ENCODE results near the gene LAMTOR2.
"Not testable (repeated sequence)": the region's sequence is repeated elsewhere in the genome, so short reads cannot be mapped to it uniquely, and the experiment has no call there.

Gene LAMTOR2

GRCh38 chr1:156052862-156053767 is 1.5 kb upstream of the LAMTOR2 start:
- DNase-seq = peak; percentile 86

DNA sequence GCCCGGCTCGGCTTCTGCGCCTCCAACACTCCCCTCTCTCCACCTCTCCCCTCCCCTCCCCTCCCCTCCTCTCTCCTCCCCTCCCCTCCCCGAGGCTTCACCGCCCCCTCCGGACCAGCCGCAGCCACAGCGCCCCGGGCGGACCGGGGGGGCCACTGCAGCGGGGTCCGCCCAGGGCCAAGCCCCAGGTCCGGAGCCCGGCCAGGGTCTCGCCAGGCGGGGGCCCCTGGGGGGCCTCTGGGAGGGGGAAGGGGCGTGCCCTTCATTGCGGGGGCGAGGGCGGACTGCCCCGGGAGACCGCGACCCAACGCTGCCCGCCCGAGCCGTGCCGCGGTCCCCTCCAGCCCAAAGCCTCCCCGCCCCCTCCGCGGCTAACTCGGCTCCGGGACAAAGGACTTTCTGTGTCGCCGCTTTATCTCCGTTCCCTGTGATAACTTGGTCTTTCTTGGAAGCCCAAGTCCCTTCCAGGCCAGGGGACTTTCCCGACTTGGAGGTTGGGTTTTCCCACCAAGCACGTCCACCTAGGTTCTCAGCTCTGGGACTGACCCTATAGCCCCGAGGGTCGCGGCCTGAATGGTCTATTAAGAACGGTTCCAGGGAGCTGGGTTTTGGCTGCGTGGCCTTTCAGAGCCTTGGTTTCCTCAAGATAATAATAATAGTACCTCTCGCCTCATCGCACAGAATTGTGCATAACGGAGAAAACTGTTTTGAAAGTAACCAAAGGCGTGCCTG is 648 bp upstream of the LAMTOR2 start, which contains the start of gene UBQLN4:
UBQLN4 (minus strand) TSS at position 31 of the 732 bp plus-strand sequence. CDS start 97 bp downstream, outside the sequence.
- DNase-seq = peak; percentile 95

DNA sequence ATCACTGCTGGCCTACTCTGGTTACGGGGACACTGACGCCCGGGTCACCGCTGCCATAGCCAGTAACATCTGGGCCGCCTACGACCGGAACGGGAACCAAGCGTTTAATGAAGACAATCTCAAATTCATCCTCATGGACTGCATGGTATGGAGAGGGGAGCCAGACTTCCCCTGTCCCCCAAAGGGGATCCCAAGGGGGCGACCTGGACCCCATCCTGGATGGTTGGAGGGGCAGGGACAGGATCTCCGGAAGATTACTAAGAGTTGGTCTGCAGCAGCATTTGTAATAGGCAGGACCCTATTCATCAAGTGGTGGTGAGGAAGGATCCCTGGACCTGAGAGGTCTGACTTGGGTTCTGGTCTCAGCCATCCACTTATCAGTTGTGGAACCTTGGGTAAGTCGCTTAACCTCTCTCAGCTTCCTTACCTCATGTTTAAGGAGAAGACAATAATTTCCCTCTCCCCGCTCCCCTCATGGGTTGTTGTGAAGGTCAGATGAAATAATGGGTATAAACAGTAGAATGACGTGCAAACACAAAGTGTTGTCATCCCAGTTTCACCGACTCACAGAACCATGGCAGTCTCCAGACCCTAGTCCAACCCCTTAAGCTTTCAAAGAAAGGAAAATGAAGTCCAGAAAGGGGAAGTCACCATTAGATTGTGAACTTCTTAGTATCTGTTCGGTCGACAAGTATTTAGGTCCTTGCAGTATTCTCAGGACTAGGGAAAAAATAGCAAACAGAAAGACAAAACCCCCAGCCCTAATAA is 883 bp downstream of the LAMTOR2 start:
- no peak for DNase-seq

- no peak for DNase-seq
These were observed 1.8 kb downstream of the LAMTOR2 start for GRCh38 chr1:156056326-156056849.

GRCh38 chr1:156060937-156061636 is 6.5 kb downstream of the LAMTOR2 start, which contains the start of gene RAB25:
Gene RAB25 (plus strand): TSS chr1:156061160. CDS start chr1:156061401, 241 bp downstream.
- peak; percentile 13 for DNase-seq

DNA sequence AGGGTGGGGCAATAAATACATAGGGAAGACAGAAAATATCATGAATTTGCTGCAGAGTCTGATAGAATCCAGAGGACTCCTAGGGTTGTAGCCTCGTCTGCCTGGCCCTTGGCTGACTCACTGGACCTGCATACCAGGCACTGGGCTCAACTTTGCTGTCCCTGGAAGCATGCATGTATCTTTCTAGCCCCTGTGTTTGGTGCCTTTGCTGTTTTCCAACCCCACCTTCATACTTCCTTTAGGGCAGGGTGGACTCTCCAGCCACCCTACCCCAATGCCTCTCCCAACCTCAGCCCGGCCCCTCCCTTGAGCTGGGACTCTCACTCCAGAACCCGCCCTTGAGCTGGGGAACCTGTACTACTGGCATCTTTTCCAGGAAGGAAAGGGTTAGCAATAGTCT is 7.6 kb downstream of the LAMTOR2 start:
- peak; percentile 10 for DNase-seq

- peak; percentile 23 for DNase-seq
These were observed 9.4 kb downstream of the LAMTOR2 start for GRCh38 chr1:156063997-156064285.

GRCh38 chr1:156064615-156065014 is 10.0 kb downstream of the LAMTOR2 start:
- no peak for DNase-seq

GRCh38 chr1:156065212-156065611 is 10.6 kb downstream of the LAMTOR2 start:
- DNase-seq = no peak

DNA sequence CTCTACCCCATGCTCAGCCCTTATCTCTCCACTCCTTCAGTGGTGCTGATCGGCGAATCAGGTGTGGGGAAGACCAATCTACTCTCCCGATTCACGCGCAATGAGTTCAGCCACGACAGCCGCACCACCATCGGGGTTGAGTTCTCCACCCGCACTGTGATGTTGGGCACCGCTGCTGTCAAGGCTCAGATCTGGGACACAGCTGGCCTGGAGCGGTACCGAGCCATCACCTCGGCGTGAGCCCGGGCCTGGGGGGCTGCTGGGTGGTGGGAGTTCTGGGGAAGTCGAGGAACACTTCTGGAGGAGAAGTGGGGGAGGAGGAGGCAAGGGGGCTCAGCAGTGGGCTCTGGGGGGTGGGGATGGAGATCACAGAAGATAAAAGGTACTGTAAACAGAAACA is 11.3 kb downstream of the LAMTOR2 start:
- no peak for DNase-seq

DNA sequence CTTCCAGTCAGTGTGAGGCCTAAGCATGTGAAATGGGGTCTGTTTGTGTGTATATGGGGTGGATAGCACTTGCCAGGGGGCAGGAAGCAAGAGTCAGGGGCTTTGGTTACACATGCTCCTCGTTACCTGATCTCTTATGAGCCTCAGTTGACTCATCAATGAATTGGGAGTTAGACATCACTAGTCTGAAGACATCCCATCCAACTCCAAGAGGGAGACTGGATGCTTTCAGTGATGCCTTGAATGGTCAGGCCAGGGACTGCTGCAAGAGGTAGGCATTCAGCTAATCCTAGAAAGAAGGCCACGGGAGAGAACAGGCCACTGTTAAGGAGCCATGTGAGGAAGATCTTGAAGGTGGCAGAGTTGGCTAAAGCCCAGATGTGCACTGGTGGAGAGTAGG is 12.7 kb downstream of the LAMTOR2 start:
- no peak for DNase-seq

- peak; percentile 19 for DNase-seq
These were observed 15.2 kb downstream of the LAMTOR2 start for GRCh38 chr1:156069490-156070455.

GRCh38 chr1:156070548-156070947 is 16.0 kb downstream of the LAMTOR2 start:
- peak; percentile 54 for DNase-seq

DNA sequence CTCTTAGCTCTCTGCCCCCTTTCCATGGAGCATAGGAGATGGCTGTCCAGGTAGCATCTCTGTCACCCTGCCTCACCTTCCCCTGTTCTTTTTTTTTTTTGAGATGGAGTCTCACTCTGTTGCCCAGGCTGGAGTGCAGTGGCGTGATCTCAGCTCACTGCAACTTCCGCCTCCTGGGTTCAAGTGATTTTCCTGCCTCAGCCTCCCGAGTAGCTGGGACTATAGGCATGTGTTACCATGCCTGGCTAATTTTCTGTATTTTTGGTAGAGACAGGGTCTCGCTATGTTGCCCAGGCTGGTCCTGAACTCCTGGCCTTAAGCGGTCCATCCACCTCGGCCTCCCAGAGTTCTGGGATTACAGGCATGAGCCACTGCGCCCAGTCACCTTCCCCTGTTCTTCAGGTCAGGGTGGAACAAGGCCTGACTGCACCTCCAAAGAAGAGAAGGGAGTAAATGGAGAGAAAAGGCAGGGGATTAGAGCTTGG is 16.8 kb downstream of the LAMTOR2 start:
- not testable (repeated sequence) for DNase-seq

DNA sequence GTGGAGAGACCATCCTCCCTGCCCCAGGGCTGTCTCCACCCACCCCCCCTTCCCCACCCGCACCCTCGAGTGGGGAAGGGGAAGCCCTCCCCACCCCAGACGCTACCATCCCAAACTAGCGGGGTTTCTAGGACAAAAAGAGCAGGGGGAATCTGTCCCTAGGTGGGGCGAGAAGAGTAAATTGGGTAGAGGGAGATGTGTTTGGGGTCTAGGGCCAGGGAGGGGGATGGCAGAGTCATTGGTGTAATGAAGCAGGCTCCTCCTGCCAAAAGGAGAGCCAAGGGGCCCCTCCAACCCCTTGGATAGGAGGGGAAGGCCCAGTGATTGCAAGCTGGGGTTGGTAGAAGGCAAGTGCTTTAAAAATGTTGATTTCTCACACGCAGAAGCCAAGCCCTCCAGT is 17.7 kb downstream of the LAMTOR2 start:
- DNase-seq = no peak

DNA sequence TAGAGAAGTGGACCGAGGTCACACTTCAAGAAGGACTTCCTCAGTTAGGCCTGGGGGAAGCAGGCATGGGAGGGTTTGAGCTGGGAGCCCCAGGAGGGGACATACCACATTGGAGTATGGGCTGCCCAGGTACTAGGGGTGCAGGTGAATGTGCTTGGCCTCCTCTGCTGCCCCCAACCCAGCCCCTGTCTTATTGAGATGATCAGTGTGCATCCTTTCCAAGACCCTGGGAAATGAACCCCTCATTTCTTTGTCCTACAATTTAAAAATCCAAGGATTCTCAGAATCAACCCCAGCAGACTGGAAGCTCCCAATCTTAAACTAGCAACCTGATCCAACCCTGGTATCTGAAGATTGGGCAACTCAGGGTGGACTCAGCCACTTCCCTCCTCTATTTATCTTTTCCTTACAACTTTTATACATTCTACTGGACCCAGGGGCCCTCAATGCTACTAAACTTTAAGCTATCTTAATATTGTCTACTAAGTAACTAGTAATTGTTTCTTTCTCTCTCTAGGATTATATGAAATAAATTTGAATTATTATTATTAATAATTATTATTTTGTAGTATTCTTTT is 18.6 kb downstream of the LAMTOR2 start:
- no peak for DNase-seq

- no peak for DNase-seq
These were observed 19.2 kb downstream of the LAMTOR2 start for GRCh38 chr1:156073740-156074139.

DNA sequence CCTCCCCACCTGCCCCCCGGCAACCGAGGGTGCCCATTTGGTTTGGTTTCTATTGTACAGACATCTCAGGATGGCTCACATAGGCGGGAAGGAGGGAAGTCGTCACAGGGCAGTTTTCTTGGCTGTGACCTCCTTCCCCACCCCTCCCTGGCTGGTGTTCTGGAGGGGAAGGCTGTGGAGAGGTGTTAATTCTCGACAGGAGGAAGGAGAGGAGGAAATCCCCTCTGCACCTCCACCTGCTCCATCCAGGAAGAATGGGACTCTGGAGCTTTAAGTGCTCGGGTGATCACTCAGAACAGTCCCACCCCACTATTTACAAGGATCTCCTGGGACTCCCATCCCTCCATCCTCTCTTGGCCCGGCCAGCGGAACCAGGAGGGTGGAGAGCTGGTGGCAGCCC is 20.1 kb downstream of the LAMTOR2 start:
- no peak for DNase-seq

DNA sequence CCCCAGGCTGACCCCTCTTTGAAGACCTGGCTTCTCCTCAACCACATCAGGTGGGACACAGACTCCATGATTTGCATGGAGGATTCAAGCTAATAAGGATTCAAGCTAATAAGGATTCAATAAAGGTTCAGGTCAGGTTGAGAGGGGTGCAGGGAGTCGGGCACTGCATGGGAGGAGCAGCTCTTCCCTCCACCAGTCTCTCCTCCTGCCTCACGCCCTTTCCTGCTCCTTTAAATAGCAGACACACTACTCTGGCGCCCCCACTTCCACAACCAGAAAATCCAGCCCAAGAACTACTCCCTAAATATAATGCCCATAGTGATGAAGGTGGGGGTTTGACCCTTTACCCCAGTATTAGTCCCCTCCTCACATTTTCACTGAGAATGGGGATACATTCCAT is 20.6 kb downstream of the LAMTOR2 start:
- DNase-seq = no peak

DNA sequence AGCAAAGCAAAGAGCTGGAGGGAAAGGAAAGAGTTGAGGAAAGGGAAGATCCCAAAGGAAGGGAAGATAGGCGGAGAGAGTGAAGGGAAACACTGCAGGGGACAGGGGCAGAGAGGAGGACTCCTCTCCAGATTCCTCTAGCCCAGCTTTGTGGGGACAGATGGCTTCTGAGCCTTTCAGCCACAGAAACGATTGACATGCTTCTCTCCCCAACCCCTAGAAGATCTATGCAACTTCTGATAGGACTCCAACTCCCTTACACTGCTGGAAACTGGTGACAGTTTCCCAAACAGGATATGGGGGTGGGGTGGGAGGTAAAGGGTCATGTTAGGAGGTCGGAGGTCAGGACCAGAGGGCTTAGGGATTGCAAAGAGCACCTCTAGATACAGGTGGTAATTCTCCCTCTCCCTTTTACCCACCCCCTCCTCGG is 21.2 kb downstream of the LAMTOR2 start:
- no peak for DNase-seq
